ENCODE data around the gene DDIT3. TPM values are rescaled to one million over a fixed set of nuclear protein-coding genes. Genes with fewer than 3 reads are reported as not detected.
A peak's percentile ranks its signal among the peaks of the same experiment; 100 is the strongest.

Gene DDIT3
- total RNA-seq, 1 donor from 2014 or later: 213 TPM

- FAIRE-seq (peak; percentile 28), DNase-seq (ENCODE audit: low read depth) (peak; percentile 81)
- TF ChIP-seq CTCF (IDR thresholded peaks at IDR 0.05; ENCODE audit: insufficient read depth, low read length, severe bottlenecking): no peak
- peak overlapping the region; percentile 89 for H3K4me3 ChIP-seq (ENCODE audit: low read depth, low read length)
- H3K27me3 ChIP-seq (ENCODE audit: control insufficient read depth, insufficient read depth, low read length): peaks cover 7% of the 10 kb centered on the region
- peaks cover 6% of the 10 kb centered on the region for H3K36me3 ChIP-seq (ENCODE audit: control insufficient read depth, insufficient read depth, low read length)
Observed at GRCh38 chr12:57545809-57546437, 25.6 kb upstream of the DDIT3 start.

- Histone ChIP-seq H3K36me3 (ENCODE audit: control insufficient read depth, insufficient read depth, low read length) (peaks cover 10% of the 10 kb centered on the region), H3K4me3 (ENCODE audit: low read depth, low read length) (no peak overlapping the region), H3K27me3 (ENCODE audit: control insufficient read depth, insufficient read depth, low read length) (no peaks in the 10 kb centered on the region)
- FAIRE-seq (no peak), DNase-seq (ENCODE audit: low read depth) (no peak)
- no peak for TF ChIP-seq CTCF (IDR thresholded peaks at IDR 0.05; ENCODE audit: insufficient read depth, low read length, severe bottlenecking)
Observed at GRCh38 chr12:57543581-57543980, 23.3 kb upstream of the DDIT3 start.

GRCh38 chr12:57541717-57542116, 21.4 kb upstream of the DDIT3 start:
- peaks cover 12% of the 10 kb centered on the region for H3K36me3 ChIP-seq (ENCODE audit: control insufficient read depth, insufficient read depth, low read length)
- H3K4me3 ChIP-seq (ENCODE audit: low read depth, low read length): no peak overlapping the region
- TF ChIP-seq CTCF (IDR thresholded peaks at IDR 0.05; ENCODE audit: insufficient read depth, low read length, severe bottlenecking): no peak
- no peaks in the 10 kb centered on the region for H3K27me3 ChIP-seq (ENCODE audit: control insufficient read depth, insufficient read depth, low read length)
- FAIRE-seq: no peak
- DNase-seq (ENCODE audit: low read depth): no peak

- DNase-seq (ENCODE audit: low read depth) (no peak), FAIRE-seq (no peak)
- H3K27me3 ChIP-seq (ENCODE audit: control insufficient read depth, insufficient read depth, low read length): no peaks in the 10 kb centered on the region
- H3K36me3 ChIP-seq (ENCODE audit: control insufficient read depth, insufficient read depth, low read length): peaks cover 12% of the 10 kb centered on the region
- TF ChIP-seq CTCF (IDR thresholded peaks at IDR 0.05; ENCODE audit: insufficient read depth, low read length, severe bottlenecking): no peak
- no peak overlapping the region for H3K4me3 ChIP-seq (ENCODE audit: low read depth, low read length)
Observed at GRCh38 chr12:57541001-57541400, 20.7 kb upstream of the DDIT3 start.

GRCh38 chr12:57539134-57539768, 18.9 kb upstream of the DDIT3 start:
- Histone ChIP-seq H3K36me3 (ENCODE audit: control insufficient read depth, insufficient read depth, low read length) (peaks cover 21% of the 10 kb centered on the region), H3K27me3 (ENCODE audit: control insufficient read depth, insufficient read depth, low read length) (no peaks in the 10 kb centered on the region), H3K4me3 (ENCODE audit: low read depth, low read length) (no peak overlapping the region)
- no peak for FAIRE-seq
- TF ChIP-seq CTCF (IDR thresholded peaks at IDR 0.05; ENCODE audit: insufficient read depth, low read length, severe bottlenecking): no peak
- DNase-seq (ENCODE audit: low read depth): no peak

GRCh38 chr12:57536597-57536942, 16.3 kb upstream of the DDIT3 start:
- Histone ChIP-seq H3K4me3 (ENCODE audit: low read depth, low read length) (no peak overlapping the region), H3K27me3 (ENCODE audit: control insufficient read depth, insufficient read depth, low read length) (no peaks in the 10 kb centered on the region), H3K36me3 (ENCODE audit: control insufficient read depth, insufficient read depth, low read length) (peaks cover 37% of the 10 kb centered on the region)
- TF ChIP-seq CTCF (IDR thresholded peaks at IDR 0.05; ENCODE audit: insufficient read depth, low read length, severe bottlenecking): no peak
- FAIRE-seq: no peak
- no peak for DNase-seq (ENCODE audit: low read depth)

Measured in bronchial epithelial cell (primary cell).